NCI-H446 treated with DMSO at 0.1 percent for 48 hours (cell line): ENCODE measurements around the gene BRF1.
"Not testable (repeated sequence)": the region's sequence is repeated elsewhere in the genome, so short reads cannot be mapped to it uniquely, and the experiment has no call there.

Experiments used
- DNase-seq: peaks from one replicate; lab custom pipeline; 2025; lab: John Stamatoyannopoulos, UW

Gene BRF1

DNA sequence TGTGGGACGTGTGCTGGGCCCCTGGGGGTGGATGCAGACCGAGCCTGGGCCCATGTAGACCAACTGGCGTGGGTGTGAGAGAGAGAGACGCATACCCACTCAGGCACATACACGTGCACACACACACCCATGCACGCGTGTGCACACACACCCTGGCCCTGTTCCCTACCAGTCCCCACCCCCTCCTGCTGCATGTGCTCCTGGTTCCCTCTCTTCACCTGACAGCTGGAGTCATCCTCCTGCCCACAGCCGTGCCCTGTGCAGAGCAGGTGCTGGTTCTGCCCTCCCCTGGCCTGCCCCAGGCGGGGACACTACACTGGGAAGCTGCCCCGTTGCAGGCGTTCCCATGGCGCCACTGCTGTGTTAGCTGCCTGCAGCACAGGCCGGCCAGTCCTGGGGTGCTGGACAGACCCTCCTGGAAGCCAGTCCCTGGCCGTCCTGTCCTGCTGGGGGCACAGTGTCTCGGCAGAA is 32.3 kb upstream of the BRF1 start:
- DNase-seq = no peak

DNA sequence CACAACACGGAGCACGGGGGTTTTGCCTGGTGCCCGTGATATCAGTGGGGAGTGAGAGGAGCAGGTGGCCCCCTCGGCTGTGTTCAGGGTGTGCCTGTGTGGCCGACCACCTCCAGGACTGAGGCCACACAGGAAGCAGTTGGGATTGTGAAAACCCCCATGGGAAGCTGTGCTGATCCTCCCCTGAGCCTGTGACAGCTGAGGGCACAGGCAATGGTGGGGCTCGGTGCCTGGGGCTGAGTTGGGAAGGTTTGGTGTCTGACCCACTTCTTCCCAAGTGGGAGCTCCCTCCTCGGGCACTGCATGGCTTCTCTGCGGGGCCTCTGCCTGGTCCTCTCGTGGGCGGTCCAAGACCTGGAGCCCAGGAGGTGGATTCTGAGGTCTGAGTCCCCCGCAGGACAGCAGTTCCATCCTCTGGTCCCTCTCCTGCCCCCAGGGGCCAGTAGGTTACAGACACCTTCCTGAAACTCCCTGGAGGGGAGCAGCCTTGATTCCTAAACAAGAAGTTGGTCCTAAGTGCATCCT is 31.6 kb upstream of the BRF1 start:
- DNase-seq = no peak

DNA sequence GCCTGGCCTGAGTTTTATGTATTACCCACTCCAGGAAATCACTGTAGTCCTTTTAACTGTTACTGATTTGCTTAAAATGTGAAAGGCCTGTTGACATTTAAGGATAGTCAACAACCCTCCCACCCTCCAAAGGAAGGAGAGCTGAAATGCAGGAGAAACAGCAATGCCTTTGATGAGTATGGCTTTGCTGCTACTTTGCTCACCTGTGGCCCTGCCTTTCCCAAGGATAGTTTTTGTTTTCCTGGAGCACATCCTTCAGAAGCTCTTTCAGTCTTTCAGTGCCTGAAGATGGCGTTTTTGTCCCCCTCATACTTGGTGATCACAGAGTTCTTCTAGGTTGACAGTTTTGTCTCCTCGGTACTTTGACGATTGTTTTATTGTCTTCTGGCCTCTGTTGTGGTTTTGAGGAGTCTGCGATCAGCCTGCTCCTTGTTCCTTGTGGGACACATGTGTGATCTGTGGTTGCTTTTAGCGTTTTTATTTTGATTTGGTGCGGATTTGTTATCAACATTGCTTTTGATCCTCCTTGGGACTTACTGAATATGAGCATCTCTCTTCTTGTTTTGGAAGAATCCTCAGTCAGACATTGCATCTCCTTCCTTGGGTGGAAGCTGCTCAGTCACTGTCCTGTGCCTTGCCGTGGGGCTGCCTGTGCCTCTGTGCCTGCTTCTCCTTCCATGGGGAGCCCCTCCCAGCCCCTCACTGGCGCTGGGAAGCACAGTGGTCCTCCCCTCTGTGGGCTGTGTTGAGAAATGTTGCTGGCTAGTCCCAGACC is 31.0 kb upstream of the BRF1 start:
- DNase-seq = no peak

DNA sequence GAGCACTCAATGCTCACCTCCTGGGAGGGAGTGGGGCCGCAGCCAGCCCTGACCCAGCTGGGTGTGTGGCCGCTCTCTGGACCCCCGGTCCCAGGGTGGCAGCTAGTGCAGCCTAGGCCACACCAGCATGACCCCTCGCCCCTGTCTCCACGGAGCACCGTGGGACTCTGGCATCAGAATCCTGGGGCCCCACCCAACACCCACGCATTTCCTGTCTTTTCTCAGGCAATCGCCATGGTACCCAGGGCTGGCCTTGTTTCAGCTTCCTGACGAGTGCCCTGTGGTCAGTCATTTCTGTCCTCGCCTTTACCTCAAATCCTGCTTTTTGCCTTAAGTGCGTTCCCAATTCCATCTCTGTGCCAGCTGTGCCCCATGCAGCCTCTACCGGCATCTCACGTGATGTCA is 29.7 kb upstream of the BRF1 start:
- DNase-seq = no peak

DNA sequence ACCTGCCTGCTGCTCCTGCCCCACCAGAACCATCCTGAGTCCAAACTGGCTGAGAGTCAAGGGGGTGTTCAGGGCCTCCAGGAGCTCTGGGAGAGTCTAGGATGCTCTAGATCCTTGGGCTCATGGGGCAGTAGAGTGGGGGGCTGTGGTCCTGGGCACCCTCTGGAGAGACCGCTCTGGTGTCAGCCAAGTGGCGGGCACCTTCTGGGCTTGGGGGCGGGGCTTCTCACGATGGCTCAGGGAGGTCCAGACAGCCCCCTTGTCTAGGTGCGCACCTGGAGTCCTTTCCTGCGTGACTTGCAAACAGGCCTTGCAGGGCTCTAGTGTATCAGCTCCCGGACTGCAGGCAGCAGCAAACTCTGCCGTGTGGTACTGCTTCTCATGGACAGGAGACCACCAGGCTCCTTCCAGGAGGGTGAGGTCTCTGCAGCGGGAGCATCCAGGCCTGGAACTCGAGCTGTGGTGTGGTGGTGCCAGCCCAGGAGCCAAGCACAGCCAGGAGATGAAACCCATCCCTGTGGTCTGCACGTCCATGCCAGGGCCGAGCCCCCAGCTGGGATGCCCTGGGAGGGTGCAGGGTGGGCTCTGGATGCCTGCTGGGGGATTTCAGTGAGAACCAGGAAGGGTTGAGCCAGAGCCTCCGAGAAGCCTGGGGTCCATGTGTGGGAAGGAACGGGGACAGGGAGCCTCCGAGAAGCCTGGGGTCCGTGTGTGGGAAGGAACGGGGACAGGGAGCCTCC is 28.8 kb upstream of the BRF1 start:
- no peak for DNase-seq

DNA sequence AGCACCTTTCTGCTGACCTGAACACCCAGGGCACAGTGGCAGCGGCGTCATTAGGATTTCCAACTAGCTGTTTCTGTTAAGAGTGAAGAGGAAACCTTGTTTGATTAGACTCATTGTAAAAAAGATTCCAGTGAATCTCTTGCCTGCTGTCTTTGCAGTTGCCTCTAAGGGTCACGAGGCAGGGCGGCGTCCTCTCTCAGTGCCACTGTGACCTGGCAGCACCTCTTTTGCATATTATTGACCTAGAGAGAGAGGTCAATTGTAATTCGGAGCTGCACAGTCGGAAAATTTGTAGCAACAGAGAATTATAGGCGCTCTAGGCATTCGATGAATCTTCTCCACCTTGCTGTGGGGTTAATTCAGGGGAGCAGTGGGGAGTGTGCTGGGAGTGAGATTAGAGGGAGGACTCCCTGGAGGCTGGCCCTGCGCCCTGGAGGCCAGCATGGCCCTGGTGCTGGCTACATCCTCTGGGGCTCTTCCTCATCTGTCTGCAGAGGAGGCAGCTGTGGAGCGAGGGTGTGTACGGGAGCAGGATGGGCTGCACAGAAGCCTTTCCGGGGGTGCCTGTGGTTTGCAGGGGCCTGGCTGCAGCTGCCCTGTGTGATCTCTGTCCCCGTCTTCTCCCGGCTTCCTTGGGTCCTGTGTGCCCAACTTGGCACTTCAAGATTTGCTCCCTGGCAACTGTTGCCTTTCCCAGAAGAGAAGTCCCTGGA is 28.0 kb upstream of the BRF1 start:
- DNase-seq = no peak

DNA sequence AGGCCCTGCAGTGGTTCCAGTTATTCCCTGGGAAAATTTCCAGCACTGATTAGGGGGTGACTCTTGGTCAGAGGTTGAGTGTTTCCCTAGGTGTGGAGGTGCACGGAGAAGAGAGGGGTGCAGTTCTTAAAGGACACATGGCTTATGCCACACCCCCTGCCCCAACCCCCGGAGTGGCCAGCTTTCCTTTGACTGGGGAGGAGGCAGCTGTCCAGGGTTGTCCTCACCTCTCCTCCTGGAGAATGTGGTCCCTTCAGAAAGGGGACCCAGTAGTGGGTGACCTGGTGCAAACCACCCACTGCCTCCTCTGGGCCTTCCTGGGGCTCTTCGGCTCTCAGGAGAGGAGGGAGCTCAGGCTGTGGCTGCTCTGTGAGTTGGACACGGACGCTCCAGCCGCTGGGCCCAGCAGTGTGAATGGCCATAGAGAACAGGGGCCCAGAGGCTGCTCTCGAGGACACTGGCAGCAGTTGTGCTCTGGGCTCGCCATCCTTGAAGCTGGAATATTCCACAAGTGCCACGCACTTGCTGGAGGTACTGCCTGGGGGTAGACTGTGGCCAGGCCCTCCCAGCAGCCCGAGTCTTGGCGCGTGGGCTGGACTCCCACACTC is 27.4 kb upstream of the BRF1 start:
- no peak for DNase-seq

DNA sequence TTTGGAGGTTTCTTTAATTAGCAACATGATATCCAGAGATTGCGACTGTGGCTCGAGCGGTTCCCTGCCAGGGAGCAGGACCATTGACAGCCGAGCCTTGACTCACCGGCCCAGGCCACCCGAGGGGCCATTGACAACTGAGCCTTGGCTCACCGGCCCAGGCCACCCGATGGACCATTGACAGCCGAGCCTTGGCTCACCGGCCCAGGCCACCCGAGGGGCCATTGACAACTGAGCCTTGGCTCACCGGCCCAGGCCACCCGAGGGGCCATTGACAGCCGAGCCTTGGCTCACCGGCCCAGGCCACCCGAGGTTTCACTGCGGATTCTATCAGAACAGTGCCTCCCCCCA is 26.9 kb upstream of the BRF1 start:
- not testable (repeated sequence) for DNase-seq

DNA sequence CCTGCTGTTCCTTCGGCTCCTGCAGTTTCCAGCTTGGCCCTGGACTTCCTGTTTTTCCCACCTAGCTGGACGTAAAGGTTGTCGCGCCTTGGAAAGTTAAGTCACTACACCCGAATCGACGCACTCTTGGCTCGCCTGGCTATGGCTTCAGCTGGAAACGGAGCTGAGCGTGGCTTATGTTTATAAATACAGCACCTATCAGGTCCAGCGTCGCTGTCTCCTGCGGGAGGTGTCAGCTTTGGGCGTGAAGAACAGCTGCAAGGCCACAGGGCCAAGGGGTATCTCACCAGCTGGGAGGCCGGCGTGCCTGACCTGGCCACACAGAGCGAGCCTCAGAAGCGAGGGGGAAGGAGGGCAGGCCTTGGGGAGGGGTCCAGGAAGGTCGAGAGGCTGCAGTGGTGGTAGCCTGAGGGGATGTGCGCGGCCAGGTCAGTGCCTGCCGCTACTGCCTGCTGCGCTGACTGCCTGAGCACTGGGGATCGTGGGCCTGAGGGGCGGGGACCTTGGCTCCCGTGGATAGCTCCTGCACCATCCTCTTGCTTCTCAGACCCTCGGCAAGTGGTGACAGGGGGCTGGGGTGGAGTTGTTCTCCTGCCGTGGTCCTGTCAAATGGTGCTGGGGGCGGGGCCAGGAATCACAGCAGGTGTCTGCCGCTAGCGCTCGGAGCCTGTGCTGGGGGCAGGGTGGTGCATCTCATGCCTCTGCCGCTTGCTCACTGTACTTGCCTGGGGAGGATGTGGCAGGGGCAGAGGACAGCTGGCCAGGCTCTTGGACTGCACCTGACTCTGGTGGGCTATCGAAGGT is 26.3 kb upstream of the BRF1 start:
- no peak for DNase-seq

DNA sequence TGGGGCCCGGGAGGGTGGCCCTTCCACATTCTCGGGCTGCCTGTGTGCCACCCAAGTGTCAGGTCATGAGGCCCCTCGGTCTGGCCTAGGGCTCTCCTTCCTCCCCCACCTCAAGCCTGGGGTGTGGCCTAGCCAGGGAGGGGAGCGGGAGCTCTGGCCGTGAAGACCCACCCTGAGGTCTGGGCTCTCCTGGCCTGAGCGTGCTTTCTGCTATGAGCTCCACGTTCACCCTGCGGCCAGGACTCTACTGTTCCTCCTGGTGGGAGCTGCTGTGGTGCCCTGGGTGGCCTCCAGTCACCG is 25.7 kb upstream of the BRF1 start:
- no peak for DNase-seq

DNA sequence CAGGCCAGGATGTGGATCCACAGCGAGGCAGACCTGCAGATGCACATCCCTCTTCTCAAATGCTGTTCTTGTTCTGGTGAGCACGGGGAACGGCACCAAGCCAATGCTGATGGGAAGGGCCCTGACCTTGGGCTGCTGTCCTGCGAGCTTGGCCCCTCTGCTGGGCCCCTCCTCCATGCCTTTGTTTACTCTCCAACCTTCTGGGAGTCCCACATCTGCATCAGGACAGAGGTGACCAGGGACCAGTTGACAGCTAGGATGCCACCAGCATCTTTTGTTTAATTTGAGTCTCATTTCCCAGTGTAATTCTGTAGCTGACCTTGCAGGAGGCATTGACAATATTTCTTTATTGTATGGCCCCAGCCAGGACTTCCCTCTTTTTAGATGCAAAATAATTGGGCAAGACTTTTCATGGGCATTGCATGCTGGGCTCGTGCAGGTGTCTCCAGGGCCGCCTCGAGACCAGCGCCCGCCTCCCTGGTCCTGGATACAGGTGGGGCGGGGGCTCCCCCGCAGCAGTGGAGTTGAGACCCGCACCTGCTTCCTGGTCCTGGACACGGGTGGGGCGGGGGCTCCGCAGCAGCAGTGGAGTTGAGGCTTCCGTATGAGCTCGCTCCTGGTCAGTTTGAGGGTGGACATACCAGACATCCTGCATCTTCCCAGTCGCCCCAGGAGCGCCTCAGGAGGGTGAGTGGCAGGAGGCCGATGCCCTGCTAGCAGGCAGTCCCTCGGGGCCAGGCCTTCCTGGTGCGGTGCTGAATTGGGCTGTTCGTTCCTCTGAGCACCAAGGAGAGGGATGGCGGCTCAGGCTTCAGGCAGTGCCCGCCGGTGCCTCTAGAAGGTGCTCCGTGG is 25.1 kb upstream of the BRF1 start:
- DNase-seq = no peak

DNA sequence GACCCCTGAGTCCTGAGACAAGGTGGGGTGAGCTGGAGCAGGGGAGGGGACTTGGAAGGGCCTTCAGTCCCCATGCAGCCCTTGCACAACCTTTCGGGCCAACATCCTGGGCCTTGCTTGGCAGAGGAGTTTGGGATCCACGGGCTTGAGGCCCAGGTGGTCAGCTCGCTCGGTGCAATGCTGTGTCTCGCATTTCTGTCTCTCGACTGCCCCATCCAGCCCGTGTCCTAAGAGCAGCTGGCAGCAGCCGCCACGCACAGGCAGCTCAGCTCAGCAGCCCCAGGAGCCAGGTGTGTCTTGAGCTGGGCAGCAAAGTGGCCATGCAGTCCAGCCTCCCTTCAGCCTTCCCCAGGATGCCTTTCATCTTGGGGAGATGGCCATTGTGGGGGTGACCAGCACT is 24.5 kb upstream of the BRF1 start:
- no peak for DNase-seq

DNA sequence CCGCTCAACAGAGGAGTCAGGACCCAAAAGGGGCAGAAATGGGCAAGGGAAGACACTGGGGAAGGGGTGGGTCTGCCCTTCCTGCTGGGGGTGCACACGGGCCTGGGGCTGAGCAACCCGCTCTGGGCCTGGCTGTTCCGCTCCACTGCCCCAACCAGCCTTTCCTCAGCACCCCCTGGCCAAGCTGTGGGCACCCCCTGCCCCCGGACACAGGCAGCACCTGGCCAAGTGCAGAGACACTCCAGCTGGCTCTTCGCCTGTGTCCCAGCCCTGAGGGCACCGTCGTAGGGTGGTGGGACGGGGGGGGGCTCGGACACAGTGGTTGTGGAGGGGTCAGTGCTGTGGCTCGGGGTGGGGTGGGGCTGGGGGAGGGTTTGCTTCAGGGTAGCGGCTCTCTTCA is 24.1 kb upstream of the BRF1 start:
- DNase-seq = no peak

DNA sequence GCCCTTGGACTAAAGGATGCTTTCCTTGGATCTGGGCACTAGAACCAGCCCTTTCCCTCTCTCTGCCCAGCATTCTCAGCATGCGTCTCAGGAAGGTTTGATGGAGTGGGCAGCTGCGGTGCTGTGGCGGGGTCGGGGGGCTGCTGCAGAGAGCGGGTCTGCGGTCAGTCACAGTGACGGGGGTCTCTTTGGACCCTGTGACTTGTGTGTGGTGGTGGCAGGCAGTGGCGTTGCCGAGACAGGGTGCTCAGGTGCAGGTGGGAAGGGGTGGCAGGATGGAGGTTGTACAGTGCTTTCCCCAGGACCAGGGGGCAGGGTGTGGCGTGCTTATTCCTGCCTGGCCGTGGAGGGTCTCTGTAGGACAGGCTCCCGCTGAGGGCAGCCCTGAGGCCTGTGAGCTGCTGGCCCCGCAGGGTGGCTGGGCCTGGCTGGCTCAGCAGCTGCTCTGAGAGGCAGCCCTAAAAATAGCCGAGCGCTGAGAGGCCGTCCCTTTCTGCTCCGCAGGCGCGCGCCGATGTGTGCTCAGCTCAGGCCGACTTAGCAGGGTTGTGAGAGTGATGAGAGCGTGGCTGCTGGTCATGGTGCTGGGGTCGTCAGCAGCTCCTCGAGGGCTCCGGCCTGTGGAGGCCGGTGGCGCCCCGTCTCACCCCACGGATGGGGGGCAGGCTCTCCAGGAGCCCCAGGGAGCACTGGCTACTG is 23.4 kb upstream of the BRF1 start:
- DNase-seq = no peak

DNA sequence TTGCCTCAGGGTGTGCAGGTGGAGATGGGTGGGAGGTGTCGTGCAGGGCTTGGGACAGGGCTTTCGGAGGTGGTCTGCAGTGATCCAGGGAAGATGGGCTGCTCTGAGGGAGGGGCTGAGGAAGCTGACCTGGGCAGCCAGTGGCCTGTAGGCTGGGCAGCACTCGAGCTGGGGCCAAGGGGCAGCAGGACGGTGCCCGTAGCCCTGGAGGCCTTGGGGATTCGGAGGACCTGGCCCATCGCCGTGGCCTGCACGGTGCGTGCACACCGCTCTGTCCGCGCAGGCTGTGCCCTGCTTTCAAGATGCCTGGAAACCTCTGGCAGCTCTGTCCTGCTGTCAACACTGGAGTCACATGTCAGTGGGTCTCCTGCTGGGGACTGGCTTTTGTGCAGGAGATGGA is 22.9 kb upstream of the BRF1 start:
- no peak for DNase-seq

DNA sequence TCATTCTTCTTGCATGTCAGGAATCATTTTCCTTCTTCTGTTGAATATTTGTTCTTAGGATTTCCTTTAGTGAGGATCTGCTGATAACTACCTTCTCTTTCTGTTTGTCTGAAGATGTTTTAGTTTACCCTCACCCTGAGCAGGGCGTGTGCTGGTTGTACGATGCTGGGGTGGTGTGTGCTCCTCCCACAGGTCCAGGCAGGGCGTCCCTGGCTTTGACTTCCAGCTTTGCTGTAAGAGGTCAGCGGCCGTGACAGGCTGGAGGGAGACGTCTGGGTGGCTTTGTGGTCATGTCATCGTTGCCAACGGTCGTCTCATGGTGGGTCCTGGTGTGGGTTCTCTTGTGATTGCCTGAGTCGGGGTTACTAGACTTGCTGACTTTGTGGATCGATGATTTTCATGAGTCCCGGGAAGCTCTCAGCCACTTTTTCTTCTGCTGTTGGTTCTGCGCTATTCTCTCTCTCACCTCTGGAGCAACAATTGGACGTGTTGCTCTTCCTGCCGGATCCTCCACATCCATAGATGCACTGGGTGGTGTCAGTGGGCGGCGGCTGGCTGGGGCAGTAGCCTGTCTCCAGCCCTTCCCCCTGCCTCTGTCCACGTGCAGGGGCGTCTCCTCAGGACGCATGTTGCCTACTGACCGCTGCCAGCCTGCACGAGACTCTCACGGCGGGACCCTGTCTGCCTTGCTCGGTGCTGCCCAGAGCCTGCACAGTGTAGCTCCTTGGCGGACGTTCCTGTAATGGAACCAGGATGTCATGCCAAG is 22.2 kb upstream of the BRF1 start:
- DNase-seq = no peak

DNA sequence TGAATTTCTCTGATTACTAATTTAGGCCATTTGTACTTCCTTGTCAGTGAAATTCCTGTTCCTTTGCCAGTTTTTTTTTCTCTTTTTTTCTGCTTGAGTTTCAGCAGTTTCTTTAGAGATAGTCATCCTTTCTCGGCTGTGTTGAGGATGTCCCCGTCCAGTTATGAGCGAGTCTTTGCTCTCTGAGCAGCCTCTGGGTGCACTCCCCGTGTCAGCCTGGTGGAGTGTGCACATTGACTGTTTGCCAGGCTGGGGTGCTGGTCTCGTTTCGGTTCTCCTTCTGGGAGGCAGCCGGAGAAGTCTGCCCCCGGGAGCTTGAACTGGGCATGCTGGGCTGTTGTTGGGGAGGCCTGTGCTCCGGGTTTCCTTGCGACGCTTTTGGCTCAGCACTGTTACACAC is 16.7 kb upstream of the BRF1 start:
- no peak for DNase-seq

DNA sequence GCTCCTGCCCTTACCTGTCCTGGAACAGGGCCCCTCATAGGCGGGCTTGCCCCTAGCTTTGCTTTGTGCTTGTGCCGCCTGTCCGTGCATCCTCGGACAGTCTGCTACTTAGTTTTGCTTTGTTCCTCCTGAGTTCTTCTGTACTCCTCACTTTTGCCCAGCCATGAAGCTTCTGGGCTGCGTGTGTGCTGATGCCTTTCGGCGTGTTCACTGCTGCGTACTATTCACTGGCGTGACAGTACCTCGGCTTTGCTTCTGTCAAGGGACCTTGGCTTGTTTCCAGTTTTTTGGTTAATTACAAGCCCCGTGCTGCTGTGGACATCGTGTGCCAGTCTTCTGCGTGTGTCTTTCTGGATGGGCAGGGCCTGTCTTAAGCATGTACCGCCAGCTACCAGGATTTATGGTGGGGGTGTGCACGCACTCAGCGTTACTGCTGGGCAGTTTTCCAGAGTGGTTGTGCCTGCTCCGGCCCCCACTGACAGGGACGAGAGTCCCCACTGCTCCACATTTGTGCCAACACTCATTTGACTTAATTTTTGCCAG is 16.2 kb upstream of the BRF1 start:
- DNase-seq = peak; percentile 30

DNA sequence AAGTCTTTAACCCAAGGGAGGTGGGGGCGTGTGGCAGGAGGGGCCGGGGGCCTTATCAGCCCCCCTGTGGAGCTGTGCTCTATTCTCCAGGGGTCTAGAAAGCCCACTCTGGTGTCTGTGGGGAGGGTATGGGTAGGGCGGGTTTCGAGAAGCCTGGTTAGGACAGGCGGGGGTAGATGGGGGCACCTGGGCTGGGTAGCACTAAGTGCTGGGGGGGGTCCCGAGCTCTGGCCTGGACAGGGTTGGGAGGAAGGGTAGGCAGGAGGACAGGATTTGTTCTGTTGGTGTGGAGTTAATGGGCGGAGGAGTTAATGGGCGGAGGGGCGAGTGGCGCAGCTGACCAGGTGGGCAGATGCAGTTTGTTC is 15.8 kb upstream of the BRF1 start:
- DNase-seq = no peak
